ENCODE data around the gene SMAD2. TPM values are rescaled to one million over a fixed set of nuclear protein-coding genes. Genes with fewer than 3 reads are reported as not detected.

Gene SMAD2
- total RNA-seq, 1 experiment from 2014 or later = 121 TPM

GRCh38 chr18:47781561-47781960, 148.9 kb downstream of the SMAD2 start:
- no peaks in the 10 kb centered on the region for H3K4me1 Mint-ChIP-seq
- H3K27me3 Mint-ChIP-seq (ENCODE audit: low read depth) = no peaks in the 10 kb centered on the region; the same call in none of the 2 replicates

More at GRCh38 chr18:47781561-47781960, 148.9 kb downstream of the SMAD2 start:
- no CpG with 5 or more reads among the region's 3 CpGs for WGBS (ENCODE audit: extremely low coverage, insufficient read length, low lambda C conversion rate)
- Histone ChIP-seq H3K23ac (ENCODE audit: insufficient read length, low read depth, low read length) (no peak overlapping the region), H4K8ac (replicated peaks; ENCODE audit: insufficient read length, low read depth, low read length) (no peak overlapping the region), H4K20me1 (ENCODE audit: control insufficient read depth, insufficient read depth, insufficient read length) (no peaks in the 10 kb centered on the region), H3K9me3 (ENCODE audit: control insufficient read depth, low read depth, low read length) (no peaks in the 10 kb centered on the region), H2BK20ac (ENCODE audit: low read depth, low read length, poor library complexity, severe bottlenecking) (no peak overlapping the region), H3K4me1 (ENCODE audit: insufficient read depth, low read length) (no peaks in the 10 kb centered on the region), H3K18ac (ENCODE audit: insufficient read length, low read depth, low read length) (no peak overlapping the region), H4K5ac (ENCODE audit: insufficient read length, low read depth, low read length) (no peak overlapping the region), H2BK15ac (ENCODE audit: low read depth, low read length) (no peak overlapping the region), H3K27ac (ENCODE audit: insufficient read length, low read depth, low read length) (no peak overlapping the region), H3T11ph (ENCODE audit: low read length) (no peak overlapping the region), H4K91ac (ENCODE audit: insufficient read length, low read depth, low read length) (no peak overlapping the region), H3K56ac (ENCODE audit: insufficient read length, low read depth, low read length) (no peak overlapping the region), H2BK12ac (ENCODE audit: insufficient read length, low read depth, low read length) (no peak overlapping the region), H3K14ac (ENCODE audit: insufficient read depth, low read length) (no peak overlapping the region), H2AFZ (ENCODE audit: low read length) (no peak overlapping the region), H2AK5ac (ENCODE audit: insufficient read length, low read length) (no peak overlapping the region), H3K79me1 (ENCODE audit: insufficient read depth, low read depth, low read length, poor library complexity, severe bottlenecking) (no peaks in the 10 kb centered on the region), H2BK5ac (ENCODE audit: insufficient read length, low read length) (no peak overlapping the region), H3K9ac (ENCODE audit: extremely low read depth, insufficient read length, low read length) (no peak overlapping the region), H3K27me3 (ENCODE audit: insufficient read depth, low read length) (no peaks in the 10 kb centered on the region), H3K23me2 (ENCODE audit: insufficient read length, low read depth, low read length, poor library complexity, severe bottlenecking) (no peaks in the 10 kb centered on the region), H3K79me2 (ENCODE audit: insufficient read depth, low read length) (no peaks in the 10 kb centered on the region), H2BK120ac (ENCODE audit: low read depth, low read length, poor library complexity, severe bottlenecking) (no peak overlapping the region), H3K4me2 (ENCODE audit: insufficient read depth, insufficient read length, low read length) (no peak overlapping the region), H3K4ac (ENCODE audit: low read depth, low read length) (no peak overlapping the region)
- H3K9me3 Mint-ChIP-seq = peaks cover 27 to 29% of the 10 kb centered on the region in 2 experiments
- H3K4me3 Mint-ChIP-seq = no peak overlapping the region
- H3K36me3 Mint-ChIP-seq (ENCODE audit: insufficient read depth in 1 of 3, low read depth in 3 of 3) = peaks cover 1 to 26% (median 6%) of the 10 kb centered on the region in 3 experiments; a peak in 6 of 7 replicates
- no peak overlapping the region for H3K27ac Mint-ChIP-seq
- DNase-seq = no peak
- TF ChIP-seq CTCF (conservative IDR thresholded peaks at IDR 0.05) = no peak

Measured in H9 (cell line).